GM19455 (cell line): ENCODE results near the gene DNAJC7.
"Not testable (repeated sequence)": the region's sequence is repeated elsewhere in the genome, so short reads cannot be mapped to it uniquely, and the experiment has no call there.

Experiments
- ATAC-seq: cut with Tn5 transposase; IDR thresholded peaks from one replicate; pipeline ENCODE4 v1.9.1; 2021; ENCODE audit not compliant: unreplicated experiment

The DNAJC7 gene

DNA sequence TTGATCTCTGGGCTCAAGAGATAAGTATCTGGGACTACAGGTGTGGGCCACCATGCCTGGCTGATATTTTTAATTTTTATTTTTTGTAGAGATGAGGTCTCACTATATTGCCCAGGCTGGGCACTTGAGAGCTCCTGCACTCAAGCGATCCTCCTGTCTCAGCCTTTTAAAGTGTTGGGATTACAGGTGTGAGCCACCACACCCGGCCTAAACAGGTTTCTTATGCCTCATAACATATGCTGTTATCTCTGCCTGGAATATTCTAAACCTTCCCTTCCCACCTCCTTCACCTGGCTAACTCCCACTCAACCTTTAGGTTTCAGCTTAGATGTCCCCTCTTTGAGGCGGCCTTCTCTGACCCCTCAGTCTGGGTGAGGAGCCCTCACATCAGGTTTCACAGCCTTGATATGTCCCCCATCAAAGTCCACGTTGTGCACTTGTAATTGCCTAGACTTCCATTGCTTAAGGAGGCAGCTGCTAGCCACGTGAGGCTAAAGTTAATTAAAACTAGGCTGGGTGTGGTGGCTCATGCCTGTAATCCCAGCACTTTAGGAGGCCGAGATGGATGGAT lies 59.3 kb downstream of the DNAJC7 start:
- ATAC-seq: no peak

DNA sequence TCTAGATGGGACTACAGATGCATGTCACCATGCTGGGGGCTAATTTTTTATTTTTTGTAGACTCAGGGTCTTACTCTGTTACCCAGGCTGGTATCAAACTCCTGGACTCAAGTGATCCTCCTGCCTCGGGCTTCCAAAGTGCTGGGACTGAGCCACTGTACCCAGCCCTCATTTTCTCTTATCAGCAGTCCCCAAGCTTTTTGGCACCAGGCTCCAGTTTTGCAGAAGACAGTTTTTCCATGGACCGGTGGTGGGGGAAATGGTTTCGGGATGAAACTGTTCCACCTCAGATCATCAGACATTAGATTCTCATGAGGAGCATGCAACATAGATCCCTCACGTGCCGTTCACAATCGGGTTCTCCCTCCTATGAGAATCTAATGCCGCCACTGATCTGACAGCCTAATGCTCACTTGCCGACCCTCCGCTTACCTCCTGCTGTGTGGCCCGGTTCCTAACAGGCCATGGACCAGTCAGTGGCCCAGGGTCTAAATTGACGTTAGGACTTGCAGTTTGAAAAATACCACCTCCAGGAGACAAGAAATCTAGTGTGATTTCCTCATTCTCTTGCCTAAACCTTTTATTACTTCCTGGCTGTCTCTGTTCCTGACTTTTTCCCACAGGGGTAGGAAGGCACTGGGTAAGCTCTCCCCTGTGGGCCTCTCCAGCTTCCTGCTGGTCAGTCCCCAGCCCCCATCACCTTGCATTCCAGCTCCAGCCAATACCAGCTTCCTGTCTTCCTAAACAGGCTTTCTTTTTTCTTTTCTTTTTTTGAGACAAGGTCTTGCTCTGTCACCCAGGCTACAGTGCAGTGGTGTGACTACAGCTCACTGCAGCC lies 60.0 kb downstream of the DNAJC7 start:
- ATAC-seq: no peak

DNA sequence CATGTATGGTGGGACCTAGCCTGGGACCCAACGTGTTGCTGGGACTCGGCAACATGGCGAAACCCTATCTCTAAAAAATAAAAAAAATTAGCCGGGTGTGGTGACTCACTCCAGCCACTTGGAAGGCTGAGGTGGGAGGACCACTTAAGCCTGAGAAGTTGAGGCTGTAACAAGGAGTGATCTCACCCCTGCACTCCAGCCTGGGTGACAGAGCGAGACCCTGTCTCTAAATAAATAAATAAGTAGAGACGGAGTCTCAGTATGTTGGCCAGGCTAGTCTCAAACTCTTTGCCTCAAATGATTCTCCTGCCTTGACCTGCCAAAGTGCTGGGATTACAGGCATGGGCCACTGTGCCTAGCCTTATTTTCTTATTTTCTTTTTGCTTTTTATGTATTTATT lies 60.7 kb downstream of the DNAJC7 start:
- no peak for ATAC-seq

GRCh38 chr17:41948762-41949460 lies 68.3 kb downstream of the DNAJC7 start:
- no peak for ATAC-seq

DNA sequence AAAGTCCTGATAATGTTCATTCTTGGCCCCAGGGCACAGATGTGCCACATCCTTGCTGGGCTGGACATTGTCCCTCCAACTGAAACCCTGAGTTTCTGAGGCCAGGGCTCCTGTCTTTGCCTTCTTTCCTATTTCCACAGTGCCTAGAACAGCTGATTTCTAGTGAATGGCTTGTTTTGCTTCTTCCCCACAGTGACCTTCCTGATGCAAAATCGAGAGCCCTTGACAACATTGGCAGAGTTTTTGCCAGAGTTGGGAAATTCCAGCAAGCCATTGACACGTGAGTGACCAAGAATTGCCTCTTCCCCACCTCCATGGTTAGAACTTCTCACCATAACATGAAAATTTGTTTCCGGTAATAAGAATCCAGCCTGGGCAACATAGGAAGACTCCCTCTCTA lies 72.3 kb downstream of the DNAJC7 start:
- no peak for ATAC-seq

- ATAC-seq: no peak
Observed at GRCh38 chr17:41943492-41943891, 73.7 kb downstream of the DNAJC7 start.

DNA sequence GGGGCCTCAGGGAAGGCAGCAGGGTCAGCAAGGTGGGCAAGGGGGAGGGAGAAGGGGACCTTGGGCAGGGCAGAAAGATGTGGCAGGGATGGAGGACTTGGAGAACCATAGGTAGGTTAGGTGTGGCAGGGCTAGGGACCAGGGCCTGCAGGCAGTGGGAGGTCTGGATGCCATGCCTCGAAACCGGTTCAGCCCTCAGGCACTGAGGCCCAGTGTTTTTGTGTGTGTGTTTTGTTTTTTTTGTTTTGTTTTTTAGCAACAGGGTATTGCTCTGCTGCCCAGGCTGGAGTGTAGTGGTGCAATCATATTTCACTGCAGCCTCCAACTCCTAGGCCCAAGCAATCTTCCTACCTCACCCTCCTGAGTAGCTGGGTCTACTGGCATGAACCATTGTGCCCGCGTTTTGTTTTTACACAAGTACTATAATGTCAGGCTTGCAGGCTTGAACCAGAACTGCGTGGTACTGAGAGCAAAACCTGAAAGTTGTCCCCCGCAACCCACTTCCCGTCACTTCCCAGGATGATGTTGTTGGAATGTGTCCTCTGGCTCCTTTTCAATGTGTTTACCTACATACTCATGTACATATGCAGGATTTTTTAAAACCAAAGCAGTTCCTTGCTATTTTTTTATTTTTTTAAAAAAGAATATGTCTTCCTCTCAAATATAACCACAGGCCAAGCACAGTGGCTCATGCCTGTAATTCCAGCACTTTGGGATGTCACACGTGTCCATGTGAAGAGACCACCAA lies 74.4 kb downstream of the DNAJC7 start:
- ATAC-seq: no peak

DNA sequence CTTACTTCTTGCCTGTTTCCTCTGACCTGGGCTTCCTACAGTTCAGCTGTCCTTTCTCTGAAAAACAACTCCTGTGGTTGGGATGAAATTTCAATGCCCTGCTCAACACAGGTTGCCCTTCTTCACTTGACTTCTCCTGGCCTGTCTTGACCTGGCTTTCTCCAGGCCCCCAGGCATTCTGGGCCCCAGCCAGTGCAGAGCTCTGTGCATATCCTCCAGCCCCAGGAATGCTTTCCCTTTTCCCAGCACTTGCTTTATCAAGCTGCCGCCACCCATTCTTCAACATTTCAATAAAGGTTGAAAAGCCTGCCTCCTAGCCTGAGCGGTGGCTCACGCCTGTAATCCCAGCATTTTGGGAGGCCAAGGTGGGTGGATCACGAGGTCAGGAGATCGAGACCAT lies 76.1 kb downstream of the DNAJC7 start:
- no peak for ATAC-seq

DNA sequence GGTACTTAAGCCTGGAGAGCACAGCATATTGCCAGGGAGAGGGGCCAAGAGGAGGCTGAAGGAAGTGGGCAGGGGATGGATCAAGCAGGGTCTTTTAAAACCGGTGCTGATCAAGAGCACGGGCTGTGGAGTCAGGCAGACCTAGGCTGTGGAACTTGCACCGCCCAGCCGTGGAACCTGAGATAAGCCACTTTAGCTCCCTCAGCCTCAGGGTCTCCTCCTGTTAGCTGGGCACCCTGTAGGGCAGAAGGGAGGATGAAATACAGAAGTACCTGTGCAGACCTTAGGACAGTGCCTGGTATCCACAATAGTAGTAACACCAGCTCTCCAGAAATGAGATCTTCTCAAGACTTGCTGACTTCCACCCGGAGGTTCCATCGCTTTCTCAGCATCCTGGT lies 77.5 kb downstream of the DNAJC7 start:
- ATAC-seq: no peak

- ATAC-seq: no peak
Observed at GRCh38 chr17:41939044-41939692, 78.1 kb downstream of the DNAJC7 start.

GRCh38 chr17:41937970-41938954 lies 79.0 kb downstream of the DNAJC7 start:
- ATAC-seq: no peak

GRCh38 chr17:41935641-41936040 lies 81.6 kb downstream of the DNAJC7 start:
- ATAC-seq: no peak

GRCh38 chr17:41932816-41933389 lies 84.3 kb downstream of the DNAJC7 start:
- no peak for ATAC-seq

DNA sequence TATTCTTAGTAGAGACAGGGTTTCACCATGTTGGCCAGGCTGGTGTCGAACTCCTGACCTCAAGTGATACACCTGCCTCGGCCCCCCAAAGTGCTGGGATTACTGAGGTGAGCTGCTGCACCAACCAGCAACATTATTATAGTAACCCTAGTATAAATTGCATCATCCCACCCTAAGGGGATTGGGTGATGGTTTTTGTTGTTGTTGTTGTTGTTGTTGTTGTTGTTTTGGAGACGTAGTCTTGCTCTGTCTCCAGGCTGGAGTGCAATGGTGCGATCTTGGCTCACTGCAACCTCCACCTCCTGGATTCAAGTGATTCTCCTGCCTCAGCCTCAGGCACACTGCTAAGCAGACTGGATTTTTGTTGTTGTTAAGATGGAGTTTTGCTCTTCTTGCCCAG lies 85.5 kb downstream of the DNAJC7 start:
- not testable (repeated sequence) for ATAC-seq

DNA sequence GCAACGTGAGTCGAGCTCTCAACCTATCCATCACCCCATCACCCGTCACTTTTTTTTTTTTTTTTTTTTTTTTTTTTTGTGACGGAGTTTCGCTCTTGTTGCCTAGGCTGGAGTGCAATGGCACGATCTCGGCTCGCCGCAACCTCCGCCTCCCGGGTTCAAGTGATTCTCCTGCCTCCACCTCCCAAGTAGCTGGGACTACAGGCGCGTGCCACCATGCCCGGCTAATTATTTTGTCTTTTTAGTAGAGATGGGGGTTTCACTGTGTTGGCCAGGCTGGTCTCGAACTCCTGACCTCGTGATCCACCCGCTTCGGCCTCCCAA lies 86.4 kb downstream of the DNAJC7 start:
- ATAC-seq: peak; percentile 23

- peak; percentile 94 for ATAC-seq
Observed at GRCh38 chr17:41930009-41930832, 87.0 kb downstream of the DNAJC7 start, which contains the start of gene ODAD4. ODAD4 (plus strand) TSS chr17:41930617; CDS start chr17:41930724, 107 bp downstream.

DNA sequence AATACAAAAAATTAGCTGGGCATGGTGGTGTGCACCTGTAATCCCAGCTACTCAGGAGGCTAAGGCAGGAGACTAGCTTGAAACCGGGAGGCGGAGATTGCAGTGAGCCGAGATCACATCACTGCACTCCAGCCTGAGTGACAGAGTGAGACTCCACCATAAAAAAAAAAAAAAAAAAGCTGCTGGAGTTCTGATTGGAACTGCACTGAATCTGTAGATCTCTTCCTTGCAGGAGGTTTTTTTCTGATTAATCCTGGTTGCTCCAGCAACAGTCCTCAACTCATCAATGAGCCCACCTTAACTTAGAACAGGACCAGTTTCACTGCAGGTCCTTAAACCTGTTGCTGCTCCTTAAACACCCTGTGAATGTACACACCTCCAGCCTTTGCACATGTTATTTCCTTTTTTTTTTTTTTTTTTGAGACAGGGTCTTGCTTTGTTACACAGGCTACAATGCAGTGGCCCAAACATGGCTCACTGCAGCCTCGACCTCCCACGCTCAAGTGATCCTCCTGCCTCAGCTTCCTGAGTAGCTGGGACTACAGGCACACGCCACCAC lies 88.5 kb downstream of the DNAJC7 start:
- ATAC-seq: no peak
